NCI-H345 (cell line): ENCODE measurements around the gene CYTH4.

ENCODE experiments used
- DNase-seq: peaks from one replicate; lab custom pipeline; 2025; lab: John Stamatoyannopoulos, UW

Gene CYTH4

GRCh38 chr22:37349043-37349814 is 66.9 kb downstream of the CYTH4 start:
- DNase-seq = no peak

GRCh38 chr22:37351232-37351631 is 68.9 kb downstream of the CYTH4 start:
- no peak for DNase-seq

GRCh38 chr22:37352481-37352880 is 70.2 kb downstream of the CYTH4 start:
- no peak for DNase-seq

GRCh38 chr22:37353839-37354238 is 71.5 kb downstream of the CYTH4 start:
- DNase-seq = no peak

GRCh38 chr22:37354261-37354660 is 72.0 kb downstream of the CYTH4 start:
- no peak for DNase-seq

GRCh38 chr22:37354670-37355069 is 72.4 kb downstream of the CYTH4 start:
- no peak for DNase-seq

GRCh38 chr22:37355174-37355573 is 72.9 kb downstream of the CYTH4 start:
- DNase-seq = no peak

GRCh38 chr22:37356922-37357321 is 74.6 kb downstream of the CYTH4 start:
- DNase-seq = no peak

- DNase-seq = no peak
These were observed 75.3 kb downstream of the CYTH4 start for GRCh38 chr22:37357446-37358075.

- no peak for DNase-seq
These were observed 76.1 kb downstream of the CYTH4 start for GRCh38 chr22:37358386-37358785.

GRCh38 chr22:37358917-37359316 is 76.6 kb downstream of the CYTH4 start:
- no peak for DNase-seq

GRCh38 chr22:37362621-37363020 is 80.3 kb downstream of the CYTH4 start:
- DNase-seq = no peak

- DNase-seq = no peak
These were observed 81.1 kb downstream of the CYTH4 start for GRCh38 chr22:37363261-37363992.
